Fibroblast of lung (primary cell): ENCODE data around the gene PRKAG2.

Experiments used
- EZH2 ChIP-seq: IDR thresholded peaks from 2 replicates; pipeline ENCODE4 v1.5.1; 2012; ENCODE audit warnings: low read length, control low read depth, mild to moderate bottlenecking; ENCODE audit errors: missing control alignments
- TF ChIP-seq, protein P1 (sequence below), 2 donors: IDR thresholded peaks in 1 of 2; conservative IDR thresholded peaks in 1 of 2; 1 replicate in 1 of 2; 2 replicates in 1 of 2; pipeline ENCODE4 v1.5.1; 2011 to 2012; ENCODE audit warnings: low read length in 2 of 2, control low read depth in 1 of 2, inconsistent platforms in 1 of 2, low read depth in 1 of 2, mild to moderate bottlenecking in 1 of 2

DNA sequence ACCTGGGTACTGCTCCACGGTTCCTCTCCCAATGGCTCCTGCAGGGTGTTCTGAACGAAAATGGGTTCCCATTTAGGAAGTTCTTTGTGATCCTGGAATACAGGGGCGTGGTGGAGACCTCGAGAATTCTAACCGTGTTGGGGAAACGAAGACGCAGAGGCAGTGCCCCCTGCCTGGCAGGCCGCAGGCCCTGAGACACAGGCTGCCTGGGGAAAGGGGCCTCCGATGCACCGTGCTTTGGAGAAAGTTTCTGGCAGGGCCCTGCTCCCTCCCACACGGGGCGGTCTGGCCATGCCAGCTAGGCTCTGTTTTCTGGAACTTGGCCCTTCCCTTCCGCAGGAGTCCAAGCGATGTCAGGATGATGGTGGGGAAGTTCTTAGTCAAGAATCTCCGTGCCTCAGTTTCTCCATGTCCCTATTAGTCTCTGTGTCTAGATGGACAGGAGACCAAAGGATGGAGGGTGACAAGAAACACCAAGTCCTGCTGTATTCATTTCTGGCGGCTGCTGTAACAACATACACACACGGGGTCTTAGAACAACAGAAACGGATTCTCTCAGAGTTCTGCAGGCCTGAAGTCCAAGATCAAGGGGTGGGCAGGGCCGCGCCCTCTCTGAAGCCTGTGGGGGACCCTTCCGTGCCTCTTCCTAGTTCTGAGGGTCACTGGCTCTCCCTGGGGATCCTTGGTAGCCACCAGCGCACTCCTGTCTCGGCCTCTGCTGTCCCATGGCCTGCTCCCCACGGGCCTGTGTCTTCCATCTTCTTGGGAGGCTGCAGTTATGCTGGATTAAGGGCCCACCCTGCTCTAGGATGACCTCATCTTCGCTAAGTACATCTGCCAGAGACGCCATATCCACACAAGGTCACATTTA is 27.7 kb downstream of the PRKAG2 start:
- TF ChIP-seq, protein P1, sequence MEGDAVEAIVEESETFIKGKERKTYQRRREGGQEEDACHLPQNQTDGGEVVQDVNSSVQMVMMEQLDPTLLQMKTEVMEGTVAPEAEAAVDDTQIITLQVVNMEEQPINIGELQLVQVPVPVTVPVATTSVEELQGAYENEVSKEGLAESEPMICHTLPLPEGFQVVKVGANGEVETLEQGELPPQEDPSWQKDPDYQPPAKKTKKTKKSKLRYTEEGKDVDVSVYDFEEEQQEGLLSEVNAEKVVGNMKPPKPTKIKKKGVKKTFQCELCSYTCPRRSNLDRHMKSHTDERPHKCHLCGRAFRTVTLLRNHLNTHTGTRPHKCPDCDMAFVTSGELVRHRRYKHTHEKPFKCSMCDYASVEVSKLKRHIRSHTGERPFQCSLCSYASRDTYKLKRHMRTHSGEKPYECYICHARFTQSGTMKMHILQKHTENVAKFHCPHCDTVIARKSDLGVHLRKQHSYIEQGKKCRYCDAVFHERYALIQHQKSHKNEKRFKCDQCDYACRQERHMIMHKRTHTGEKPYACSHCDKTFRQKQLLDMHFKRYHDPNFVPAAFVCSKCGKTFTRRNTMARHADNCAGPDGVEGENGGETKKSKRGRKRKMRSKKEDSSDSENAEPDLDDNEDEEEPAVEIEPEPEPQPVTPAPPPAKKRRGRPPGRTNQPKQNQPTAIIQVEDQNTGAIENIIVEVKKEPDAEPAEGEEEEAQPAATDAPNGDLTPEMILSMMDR (conservative IDR thresholded peaks at IDR 0.05 in 1 of 2, IDR thresholded peaks at IDR 0.05 in 1 of 2; ENCODE audit: low read depth in 1 of 2, low read length in 2 of 2): no peak
- TF ChIP-seq EZH2: no peak
